ENCODE measurements around the gene CD80. TPM values are rescaled to one million over a fixed set of nuclear protein-coding genes. Genes with fewer than 3 reads are reported as not detected.

Gene CD80
- total and polyA plus RNA-seq, 2 donors (not counting 1 experiment from before 2014, with no cell fraction given): under 0.01 TPM; not detected in 1

DNA sequence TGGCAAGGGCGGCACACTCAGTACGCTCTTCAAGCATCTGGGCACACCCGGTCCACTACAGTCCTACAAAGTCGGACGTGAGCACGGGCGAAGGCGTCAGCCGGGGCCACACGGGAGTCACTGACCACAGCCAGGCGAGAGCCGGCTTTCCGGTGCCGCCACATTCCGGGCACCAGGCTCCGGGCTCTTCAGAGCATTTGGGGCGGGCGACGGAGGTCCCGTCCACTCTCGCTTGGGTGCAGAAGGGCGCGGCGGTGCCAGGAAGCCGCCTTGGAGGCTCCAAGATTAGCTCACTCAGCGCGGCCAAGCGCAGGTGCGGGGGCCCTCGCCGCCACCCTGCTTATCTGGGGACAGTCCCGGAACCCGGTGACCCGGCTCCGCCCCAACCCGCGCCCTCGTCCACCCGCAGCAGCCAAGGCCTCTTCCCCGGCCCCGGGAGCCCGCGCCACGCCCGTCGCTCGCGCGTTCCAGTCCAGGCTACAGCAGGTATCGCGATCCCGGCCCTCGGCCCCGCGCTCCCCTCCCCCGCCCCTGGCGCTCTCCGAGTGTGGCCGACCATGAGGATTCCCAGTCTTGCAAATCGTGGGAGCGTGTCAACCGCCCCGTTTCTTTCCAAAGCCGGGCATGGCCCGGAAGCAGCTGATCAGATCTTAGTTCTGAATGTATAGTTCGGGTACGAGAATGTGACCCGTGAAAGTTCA, 20.1 kb upstream of the CD80 start, which contains the start of gene ADPRH:
TSS of gene ADPRH (plus strand) at position 127 of the 701 bp plus-strand sequence. CDS start 2,678 bp downstream, outside the sequence.
- H3K9ac ChIP-seq (ENCODE audit: insufficient read depth, low read length): peak within 1 kb of the TSS; percentile 50
- H3K27me3 ChIP-seq (ENCODE audit: control insufficient read depth, insufficient read depth, low read length): no peaks in the 10 kb centered on the region
- peak within 1 kb of the TSS; percentile 94 for H2AFZ ChIP-seq (ENCODE audit: low read length)
- H3K4me3 ChIP-seq (replicated peaks in 1 of 4; ENCODE audit: control extremely low read depth in 1 of 4, insufficient read depth in 1 of 4, low read depth in 3 of 4, low read length in 4 of 4): peak within 1 kb of the TSS; percentile 47 to 70 (median 55)
- no peaks in the 10 kb centered on the region for H3K79me2 ChIP-seq (ENCODE audit: control insufficient read depth, insufficient read depth, low read length)
- peak within 1 kb of the TSS; percentile 88 for H3K4me2 ChIP-seq (ENCODE audit: extremely low read depth, insufficient read depth, low read length)
- H3K27ac ChIP-seq (ENCODE audit: insufficient read depth, low read length): peak within 1 kb of the TSS; percentile 37
- no peak for TF ChIP-seq EZH2 (IDR thresholded peaks at IDR 0.05; ENCODE audit: low read length, missing control alignments)
- no peaks in the 10 kb centered on the region for H3K9me3 ChIP-seq (ENCODE audit: control insufficient read depth, insufficient read depth, low read depth, low read length)
- no peaks in the 10 kb centered on the region for H3K36me3 ChIP-seq (ENCODE audit: control insufficient read depth, insufficient read depth, low read length)
- peak; percentile 68 to 75 for DNase-seq (ENCODE audit: low read depth in 2 of 2)
- H4K20me1 ChIP-seq (ENCODE audit: control insufficient read depth, extremely low read depth, insufficient read depth, low read length): no peaks in the 10 kb centered on the region
- peaks cover 3% of the 10 kb centered on the region for H3K4me1 ChIP-seq (ENCODE audit: control insufficient read depth, extremely low read depth, insufficient read depth, low read length)

DNA sequence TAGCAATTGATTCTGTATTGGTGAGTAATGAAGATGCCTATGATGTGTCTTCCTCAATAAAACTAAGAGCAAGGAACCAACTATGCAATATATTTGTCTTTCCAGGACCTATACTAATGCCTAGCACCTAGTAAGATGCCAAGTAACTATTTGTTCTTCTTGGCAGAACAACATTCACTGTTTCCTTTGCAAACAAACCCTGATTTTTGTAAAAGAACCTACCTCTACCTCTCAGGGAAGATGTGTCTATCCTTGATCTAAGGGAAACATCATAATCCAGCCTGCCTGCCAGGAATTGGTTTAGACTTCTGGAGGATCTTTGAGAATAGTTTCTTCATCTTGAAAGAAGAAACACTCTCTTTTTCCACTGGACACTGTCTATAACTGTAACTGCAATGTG, 16.1 kb upstream of the CD80 start:
- H3K9me3 ChIP-seq (ENCODE audit: control insufficient read depth, insufficient read depth, low read depth, low read length): no peaks in the 10 kb centered on the region
- no peaks in the 10 kb centered on the region for H4K20me1 ChIP-seq (ENCODE audit: control insufficient read depth, extremely low read depth, insufficient read depth, low read length)
- no peaks in the 10 kb centered on the region for H3K79me2 ChIP-seq (ENCODE audit: control insufficient read depth, insufficient read depth, low read length)
- no peaks in the 10 kb centered on the region for H3K36me3 ChIP-seq (ENCODE audit: control insufficient read depth, insufficient read depth, low read length)
- H3K4me3 ChIP-seq (replicated peaks in 1 of 4; ENCODE audit: control extremely low read depth in 1 of 4, insufficient read depth in 1 of 4, low read depth in 3 of 4, low read length in 4 of 4): no peak overlapping the region
- DNase-seq (ENCODE audit: low read depth in 2 of 2): no peak
- no peaks in the 10 kb centered on the region for H3K27me3 ChIP-seq (ENCODE audit: control insufficient read depth, insufficient read depth, low read length)
- H3K27ac ChIP-seq (ENCODE audit: insufficient read depth, low read length): no peak overlapping the region
- peaks cover 3% of the 10 kb centered on the region for H3K4me1 ChIP-seq (ENCODE audit: control insufficient read depth, extremely low read depth, insufficient read depth, low read length)
- no peak overlapping the region for H3K9ac ChIP-seq (ENCODE audit: insufficient read depth, low read length)
- no peak overlapping the region for H3K4me2 ChIP-seq (ENCODE audit: extremely low read depth, insufficient read depth, low read length)
- TF ChIP-seq, protein P1, sequence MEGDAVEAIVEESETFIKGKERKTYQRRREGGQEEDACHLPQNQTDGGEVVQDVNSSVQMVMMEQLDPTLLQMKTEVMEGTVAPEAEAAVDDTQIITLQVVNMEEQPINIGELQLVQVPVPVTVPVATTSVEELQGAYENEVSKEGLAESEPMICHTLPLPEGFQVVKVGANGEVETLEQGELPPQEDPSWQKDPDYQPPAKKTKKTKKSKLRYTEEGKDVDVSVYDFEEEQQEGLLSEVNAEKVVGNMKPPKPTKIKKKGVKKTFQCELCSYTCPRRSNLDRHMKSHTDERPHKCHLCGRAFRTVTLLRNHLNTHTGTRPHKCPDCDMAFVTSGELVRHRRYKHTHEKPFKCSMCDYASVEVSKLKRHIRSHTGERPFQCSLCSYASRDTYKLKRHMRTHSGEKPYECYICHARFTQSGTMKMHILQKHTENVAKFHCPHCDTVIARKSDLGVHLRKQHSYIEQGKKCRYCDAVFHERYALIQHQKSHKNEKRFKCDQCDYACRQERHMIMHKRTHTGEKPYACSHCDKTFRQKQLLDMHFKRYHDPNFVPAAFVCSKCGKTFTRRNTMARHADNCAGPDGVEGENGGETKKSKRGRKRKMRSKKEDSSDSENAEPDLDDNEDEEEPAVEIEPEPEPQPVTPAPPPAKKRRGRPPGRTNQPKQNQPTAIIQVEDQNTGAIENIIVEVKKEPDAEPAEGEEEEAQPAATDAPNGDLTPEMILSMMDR (conservative IDR thresholded peaks at IDR 0.05 in 1 of 2, IDR thresholded peaks at IDR 0.05 in 1 of 2; ENCODE audit: low read depth in 1 of 2, low read length in 2 of 2): no peak
- TF ChIP-seq EZH2 (IDR thresholded peaks at IDR 0.05; ENCODE audit: low read length, missing control alignments): no peak
- no peak overlapping the region for H2AFZ ChIP-seq (ENCODE audit: low read length)

DNA sequence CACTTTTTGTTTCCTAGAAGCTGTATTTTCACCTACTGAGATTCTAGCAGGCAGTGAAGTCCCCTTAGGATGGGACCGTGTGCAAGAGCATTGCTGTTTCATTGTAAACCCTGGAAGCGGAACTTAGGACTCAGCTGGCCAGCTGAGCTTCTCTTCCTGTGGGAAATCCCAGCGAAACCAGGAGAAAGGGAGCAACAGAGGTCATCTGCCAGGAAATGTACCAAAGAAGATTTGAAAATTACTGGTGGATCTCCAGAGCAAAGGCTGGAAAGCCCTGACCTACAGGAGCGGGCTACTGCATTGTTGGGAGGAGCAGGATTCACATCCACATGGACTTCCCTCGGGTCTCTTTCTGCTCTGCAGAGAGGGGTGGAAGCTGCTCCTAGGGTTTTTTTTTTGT, 12.3 kb upstream of the CD80 start:
- Histone ChIP-seq H3K4me2 (ENCODE audit: extremely low read depth, insufficient read depth, low read length) (no peak overlapping the region), H3K36me3 (ENCODE audit: control insufficient read depth, insufficient read depth, low read length) (no peaks in the 10 kb centered on the region), H4K20me1 (ENCODE audit: control insufficient read depth, extremely low read depth, insufficient read depth, low read length) (no peaks in the 10 kb centered on the region), H3K4me3 (replicated peaks in 1 of 4; ENCODE audit: control extremely low read depth in 1 of 4, insufficient read depth in 1 of 4, low read depth in 3 of 4, low read length in 4 of 4) (no peak overlapping the region), H2AFZ (ENCODE audit: low read length) (no peak overlapping the region), H3K27me3 (ENCODE audit: control insufficient read depth, insufficient read depth, low read length) (no peaks in the 10 kb centered on the region), H3K4me1 (ENCODE audit: control insufficient read depth, extremely low read depth, insufficient read depth, low read length) (no peaks in the 10 kb centered on the region), H3K27ac (ENCODE audit: insufficient read depth, low read length) (no peak overlapping the region), H3K79me2 (ENCODE audit: control insufficient read depth, insufficient read depth, low read length) (no peaks in the 10 kb centered on the region), H3K9ac (ENCODE audit: insufficient read depth, low read length) (no peak overlapping the region), H3K9me3 (ENCODE audit: control insufficient read depth, insufficient read depth, low read depth, low read length) (no peaks in the 10 kb centered on the region)
- DNase-seq (ENCODE audit: low read depth in 2 of 2): no peak
- TF ChIP-seq, protein P1 (conservative IDR thresholded peaks at IDR 0.05 in 1 of 2, IDR thresholded peaks at IDR 0.05 in 1 of 2; ENCODE audit: low read depth in 1 of 2, low read length in 2 of 2): no peak
- no peak for TF ChIP-seq EZH2 (IDR thresholded peaks at IDR 0.05; ENCODE audit: low read length, missing control alignments)

Measured in fibroblast of lung (primary cell).